ENCODE data around the gene TEX2.

- TF ChIP-seq CTCF (IDR thresholded peaks at IDR 0.05) (no peak), EZH2 (IDR thresholded peaks at IDR 0.05; ENCODE audit: borderline replicate concordance, insufficient read depth, low read depth, low read length, poor library complexity, severe bottlenecking) (no peak)
Observed at GRCh38 chr17:64304551-64304950, 41.5 kb upstream of the TEX2 start.
